GM21423 (cell line): ENCODE data around the gene AAMDC.
"Not testable (repeated sequence)": the region's sequence is repeated elsewhere in the genome, so short reads cannot be mapped to it uniquely, and the experiment has no call there.

Source experiments
- ATAC-seq: cut with Tn5 transposase; IDR thresholded peaks from one replicate; pipeline ENCODE4 v1.9.1; 2021; ENCODE audit warnings: mild to moderate bottlenecking, moderate library complexity; ENCODE audit not compliant: unreplicated experiment

AAMDC gene

DNA sequence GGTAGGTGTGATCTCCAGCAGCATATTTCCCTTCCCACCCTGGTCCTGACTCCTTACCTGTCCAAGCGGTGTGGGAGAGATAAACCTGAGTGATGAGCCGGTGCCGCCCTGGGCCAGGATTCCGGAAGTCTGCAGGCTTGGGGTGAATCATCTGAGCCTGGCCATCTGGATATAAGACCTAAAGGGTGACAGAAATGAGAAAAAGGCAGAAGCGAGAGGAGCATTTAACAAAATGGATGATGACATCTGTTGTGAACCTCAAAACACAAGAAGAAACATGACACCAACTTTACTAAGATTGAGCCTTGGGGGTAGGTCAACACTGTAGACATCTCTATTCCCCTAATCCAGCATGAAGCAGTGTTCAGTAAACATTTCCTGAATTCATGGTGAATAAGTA, 62.8 kb downstream of the AAMDC start:
- ATAC-seq, result no peak

DNA sequence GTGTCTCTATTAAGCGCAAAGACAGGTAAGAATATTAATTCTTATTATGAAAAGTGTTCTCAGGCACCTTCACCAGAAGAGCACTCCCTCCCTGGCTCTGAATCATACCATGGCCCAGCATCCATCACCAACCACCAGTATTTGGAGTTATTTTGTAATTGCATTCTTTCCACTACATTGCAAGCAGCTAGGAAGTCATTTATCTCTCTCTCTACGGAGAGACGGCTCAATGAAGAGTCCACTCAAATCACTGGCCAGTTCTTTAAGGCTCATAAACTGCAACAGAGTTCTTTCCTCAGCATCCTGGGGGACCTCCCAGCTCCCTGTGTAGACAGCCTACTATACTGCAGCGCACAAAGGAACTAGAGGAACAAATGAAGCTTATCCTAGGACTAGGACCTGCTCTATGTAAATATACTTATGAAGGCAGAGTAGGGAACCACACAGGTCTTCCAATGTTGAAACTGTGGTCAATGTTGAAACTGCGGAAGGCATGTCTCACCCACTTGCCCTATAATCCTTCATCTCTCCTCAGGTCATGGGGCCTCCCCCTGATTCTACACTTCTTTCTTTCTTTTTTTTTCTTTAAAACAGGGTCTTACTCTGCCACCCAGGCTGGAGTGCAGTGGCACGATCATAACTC, 63.4 kb downstream of the AAMDC start:
- ATAC-seq, result no peak

DNA sequence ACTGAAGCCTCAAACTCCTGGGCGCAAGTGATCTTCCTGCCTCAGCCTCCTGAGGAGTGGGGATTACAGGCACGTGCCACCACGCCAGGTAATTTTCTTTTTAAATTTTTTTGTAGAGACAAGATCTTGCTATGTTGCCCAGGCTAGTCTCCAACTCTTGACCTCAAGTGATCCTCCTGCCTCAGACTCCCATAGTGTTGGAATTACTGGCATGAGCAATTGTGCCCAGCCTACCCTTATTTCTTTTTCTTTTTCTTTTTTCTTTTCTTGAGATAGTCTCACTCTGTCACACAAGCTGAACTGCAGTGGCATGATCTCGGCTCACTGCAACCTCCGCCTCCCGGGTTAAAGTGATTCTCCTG, 63.9 kb downstream of the AAMDC start:
- ATAC-seq, result no peak

DNA sequence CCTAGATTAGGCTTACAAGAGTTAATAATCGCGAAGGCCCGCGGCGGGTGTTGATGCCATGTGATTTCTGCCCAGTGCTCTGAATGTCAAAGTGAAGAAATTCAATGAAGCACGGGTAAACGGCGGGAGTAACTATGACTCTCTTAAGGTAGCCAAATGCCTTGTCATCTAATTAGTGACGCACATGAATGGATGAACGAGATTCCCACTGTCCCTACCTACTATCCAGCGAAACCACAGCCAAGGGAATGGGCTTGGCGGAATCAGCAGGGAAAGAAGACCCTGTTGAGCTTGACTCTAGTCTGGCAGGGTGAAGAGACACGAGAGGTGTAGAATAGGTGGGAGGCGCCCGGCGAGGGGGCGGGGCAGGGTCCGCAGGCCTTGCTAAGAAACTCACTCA, 65.5 kb downstream of the AAMDC start:
- no peak for ATAC-seq

DNA sequence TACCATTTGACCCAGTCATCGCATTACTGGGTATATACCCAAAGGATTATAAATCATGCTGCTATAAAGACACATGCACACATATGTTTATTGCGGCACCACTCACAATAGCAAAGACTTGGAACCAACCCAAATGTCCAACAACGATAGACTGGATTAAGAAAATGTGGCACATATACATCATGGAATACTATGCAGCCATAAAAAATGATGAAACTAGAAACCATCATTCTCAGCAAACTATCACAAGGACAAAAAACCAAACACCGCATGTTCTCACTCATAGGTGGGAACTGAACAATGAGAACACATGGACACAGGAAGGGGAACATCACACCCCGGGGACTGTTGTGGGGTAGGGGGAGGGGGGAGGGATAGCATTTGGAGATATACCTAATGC, 68.1 kb downstream of the AAMDC start:
- not testable (repeated sequence) for ATAC-seq

DNA sequence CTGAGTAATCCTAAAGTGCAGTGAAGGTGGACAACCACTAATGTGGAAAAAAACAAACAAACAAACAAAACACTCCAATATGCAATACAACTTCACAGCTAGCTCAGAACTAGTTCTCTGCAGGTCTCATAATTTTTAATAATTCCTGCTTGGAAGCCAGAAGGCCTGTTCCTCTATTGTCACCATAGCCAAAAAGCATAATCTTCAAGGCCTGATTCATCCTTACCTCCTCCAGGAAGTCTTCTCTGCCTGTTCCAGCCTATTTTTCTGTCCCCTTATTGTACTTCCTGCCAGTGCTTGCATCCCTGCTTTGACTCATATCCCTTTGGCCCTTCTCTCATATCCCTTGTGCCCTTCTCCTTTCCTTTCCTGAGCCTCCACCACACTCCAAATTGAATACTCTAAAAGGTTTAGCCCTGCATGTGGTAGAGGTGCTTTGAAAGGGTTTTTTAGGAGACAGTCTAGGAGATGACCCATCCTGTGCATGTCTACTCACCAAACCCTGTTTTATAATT, 69.2 kb downstream of the AAMDC start:
- ATAC-seq, result not testable (repeated sequence)

DNA sequence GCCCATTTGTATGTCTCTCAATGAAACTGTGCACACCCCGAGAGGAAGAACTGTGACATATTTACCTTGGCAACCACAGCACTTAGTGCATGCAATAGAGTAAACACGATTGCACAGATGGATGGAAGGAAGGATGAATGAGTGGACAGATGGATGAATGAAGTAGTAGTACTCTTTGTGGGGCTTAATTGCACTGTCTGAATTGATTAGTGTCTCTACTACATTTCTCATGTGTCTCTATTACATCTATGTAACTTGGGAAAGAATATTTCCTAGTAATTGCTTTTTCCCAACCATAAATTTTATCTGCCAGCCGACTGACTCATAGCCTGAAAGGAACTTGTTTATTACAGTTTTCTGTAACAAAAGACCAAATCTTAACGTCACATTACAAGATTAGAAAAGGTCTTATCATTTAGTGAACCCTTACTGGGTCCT, 69.7 kb downstream of the AAMDC start:
- not testable (repeated sequence) for ATAC-seq

DNA sequence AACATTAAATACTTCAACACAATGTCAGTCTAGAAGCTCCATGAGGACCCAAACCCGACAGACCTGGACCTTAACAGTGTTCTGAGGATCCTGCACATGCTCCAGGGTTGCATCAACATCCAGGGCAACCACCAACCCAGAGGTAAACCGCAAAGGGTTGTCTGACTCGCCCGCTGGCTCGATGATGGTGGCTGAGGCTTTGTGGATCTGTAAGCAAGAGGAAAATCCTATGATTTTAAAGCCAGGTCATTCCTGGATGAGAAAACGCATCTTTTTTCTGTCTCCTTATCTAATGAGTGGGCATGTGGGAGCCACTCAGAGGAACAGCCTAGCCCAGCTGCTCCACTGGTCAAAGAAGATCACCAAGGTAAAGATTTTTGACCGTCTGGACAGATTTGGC, 70.3 kb downstream of the AAMDC start:
- not testable (repeated sequence) for ATAC-seq

DNA sequence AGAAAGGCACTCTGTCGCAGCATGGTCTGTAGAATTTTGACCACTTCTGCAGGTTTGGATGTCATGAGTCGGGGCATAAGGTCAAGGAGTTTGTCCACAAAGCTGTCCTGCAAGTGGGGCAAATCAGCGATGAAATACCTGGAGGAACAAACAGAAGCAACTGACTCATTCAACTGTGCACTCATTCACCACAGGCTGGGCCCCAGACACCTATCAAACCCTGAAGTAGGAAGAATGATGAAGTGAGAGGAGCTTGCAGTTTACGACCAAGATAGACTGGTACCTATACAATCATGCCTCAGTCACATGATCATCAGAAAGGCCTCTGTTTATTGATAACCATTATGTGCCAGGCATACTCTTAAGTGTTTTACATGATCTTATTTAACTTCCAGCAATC, 70.8 kb downstream of the AAMDC start:
- not testable (repeated sequence) for ATAC-seq

DNA sequence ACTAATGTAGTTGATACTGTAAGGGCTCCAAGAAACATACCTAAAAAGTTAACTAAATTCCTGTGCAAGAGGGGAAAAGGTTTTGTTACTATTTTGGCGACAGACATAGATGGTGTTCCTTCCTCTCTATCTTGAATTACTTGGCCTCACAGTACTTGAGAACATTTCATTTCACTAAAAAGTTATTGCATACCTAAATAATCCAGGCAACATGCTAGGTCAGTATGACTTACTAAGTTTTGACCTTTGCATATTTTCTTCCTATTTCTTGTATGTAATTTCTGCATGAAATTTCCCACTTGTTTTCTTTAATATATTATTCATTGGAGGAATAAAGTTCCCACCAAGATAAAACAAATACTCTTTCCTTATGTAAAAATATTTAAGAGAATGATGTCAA, 74.0 kb downstream of the AAMDC start:
- ATAC-seq, result not testable (repeated sequence)

DNA sequence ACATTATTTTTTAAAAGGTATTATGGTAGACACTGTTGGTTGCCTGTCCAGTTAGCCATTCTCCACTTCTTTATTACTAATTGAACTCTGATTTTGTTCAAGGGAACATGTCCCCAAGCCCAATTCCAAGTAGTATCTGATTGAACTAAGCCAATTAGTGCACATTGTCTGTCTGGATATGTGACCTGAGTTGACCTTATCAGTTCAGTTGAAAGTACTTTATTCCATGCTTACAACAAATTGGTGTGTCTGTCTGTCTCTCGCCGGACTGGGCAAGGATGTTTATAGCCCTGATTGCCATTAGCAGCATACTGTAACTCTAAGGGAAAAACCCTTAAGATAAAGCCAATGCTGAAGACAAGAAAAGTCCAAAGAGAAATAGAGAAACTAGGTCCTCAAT, 87.9 kb downstream of the AAMDC start:
- no peak for ATAC-seq

DNA sequence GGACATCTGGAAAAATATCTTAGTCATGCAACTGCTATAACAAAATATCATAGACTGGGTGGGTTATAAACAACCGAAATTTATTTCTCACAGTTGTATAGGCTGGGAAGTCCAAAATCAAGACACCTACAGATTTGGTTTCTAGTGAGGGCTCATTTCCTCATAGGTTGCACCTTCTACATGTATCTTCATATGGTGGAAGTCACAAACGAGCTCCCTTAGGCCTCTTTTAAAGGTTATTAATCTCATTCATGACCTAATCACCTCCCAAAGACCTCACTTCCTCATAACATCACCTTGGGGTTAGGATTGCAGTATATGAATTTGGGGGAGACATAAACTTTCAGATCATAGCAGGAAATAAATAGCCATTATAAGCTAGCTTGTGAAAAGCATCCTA, 88.3 kb downstream of the AAMDC start:
- no peak for ATAC-seq

DNA sequence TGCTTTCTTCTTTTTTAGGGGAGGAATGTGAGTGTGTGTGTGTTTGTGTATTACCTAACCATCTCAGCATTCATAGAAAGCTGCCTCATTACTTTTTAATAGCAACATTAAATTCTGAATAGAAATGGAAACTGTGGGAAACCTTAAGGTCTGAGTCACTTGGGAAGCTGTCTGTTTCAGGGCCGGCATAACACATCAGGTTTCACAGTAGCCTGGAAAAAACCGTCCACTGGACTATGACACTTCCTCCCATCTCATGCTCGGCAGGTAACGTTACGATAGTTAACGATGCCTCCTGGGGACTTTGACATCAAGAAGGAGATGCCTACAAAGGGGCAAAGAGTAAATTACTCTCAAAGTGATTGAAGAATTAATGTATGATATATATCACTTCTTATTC, 89.9 kb downstream of the AAMDC start:
- not testable (repeated sequence) for ATAC-seq

DNA sequence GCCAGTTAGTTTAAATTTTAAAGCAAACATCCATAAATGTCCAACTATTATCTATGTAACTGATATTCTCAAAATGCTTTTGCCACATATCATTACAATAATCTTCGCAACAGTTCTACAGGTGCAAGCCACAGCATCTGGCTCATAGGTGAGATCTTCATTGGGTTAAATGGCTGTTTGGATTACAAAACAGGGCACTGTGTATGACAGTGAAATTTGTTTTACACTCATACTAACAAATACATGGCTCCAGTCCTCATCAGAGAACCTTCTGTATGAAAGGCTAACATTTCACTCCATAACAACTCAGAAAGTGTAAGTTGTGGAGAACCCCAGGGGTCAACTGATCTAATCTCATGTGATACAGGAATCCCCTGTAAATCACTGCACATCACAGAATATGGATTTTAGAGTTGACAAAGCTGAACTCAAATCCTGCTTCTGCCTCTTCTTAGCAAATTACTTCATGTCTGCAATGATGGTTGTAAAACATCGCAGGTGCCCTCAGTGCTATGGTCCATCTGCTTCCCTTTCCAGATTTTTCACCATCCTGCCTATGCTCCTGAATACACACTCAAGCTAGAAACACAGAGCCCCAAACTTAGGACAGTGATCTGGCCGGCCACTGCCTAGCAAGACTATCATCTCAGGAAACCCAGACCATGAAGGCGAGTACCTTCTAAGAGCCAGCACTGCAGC, 92.8 kb downstream of the AAMDC start:
- ATAC-seq, result not testable (repeated sequence)

DNA sequence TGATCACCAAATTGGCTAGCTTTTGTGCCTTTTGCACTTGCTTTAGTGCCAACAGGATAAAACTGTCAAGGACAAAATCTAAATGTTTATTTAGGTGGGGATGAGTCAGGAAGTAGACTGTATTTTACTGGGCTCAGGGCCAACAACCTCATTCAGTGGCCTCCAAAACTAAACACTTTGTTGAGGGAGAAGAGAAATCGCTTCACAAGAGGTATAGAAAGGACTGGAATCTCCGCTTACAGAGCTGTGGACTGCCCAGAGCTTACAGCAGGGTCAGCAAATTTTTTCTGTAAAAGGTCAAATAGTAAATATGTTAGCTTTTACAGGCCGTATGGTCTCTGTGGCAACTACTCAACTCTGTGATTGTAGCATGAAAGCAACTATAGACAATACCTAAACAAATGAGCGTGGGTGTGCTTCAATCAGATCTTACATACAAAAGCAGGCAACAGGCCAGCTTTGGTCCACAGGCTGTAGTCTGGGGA, 93.4 kb downstream of the AAMDC start:
- ATAC-seq, result not testable (repeated sequence)

DNA sequence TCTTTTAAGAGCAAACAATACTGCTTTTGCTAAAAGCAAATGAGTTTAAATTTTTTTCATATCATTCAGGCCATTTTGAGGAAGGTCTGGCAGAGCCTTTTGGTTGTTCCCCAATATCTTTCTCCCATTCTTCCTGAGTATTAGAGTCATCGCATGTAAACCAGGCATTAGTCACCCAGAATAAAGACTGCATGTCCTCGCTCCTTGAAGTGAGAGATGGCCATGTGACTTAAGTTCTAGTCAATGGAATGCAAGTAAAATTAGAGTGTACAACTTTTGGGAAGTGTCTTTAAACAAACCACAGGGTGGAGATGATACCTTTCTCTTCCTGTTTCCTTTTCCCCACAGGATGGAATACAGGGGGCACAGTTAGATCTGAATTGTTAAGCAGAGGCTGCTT, 96.8 kb downstream of the AAMDC start:
- not testable (repeated sequence) for ATAC-seq
